Endothelial cell of umbilical vein (primary cell): ENCODE data around the gene BIK. TPM values are rescaled to one million over a fixed set of nuclear protein-coding genes. Genes with fewer than 3 reads are reported as not detected.
A peak's percentile ranks its signal among the peaks of the same experiment; 100 is the strongest.

Experiments used
- BruUV-seq: library from RNA; stranded (reverse); fragments of 400-500 nt; replicated peaks from 2 replicates; lab custom pipeline; 2021; lab: Mats Ljungman, UMichigan
- CTCF ChIA-PET: fragments of 300-600, 350-600 bp; sonication (Branson Sonifier 250); formaldehyde crosslinking; loops from one replicate; lab custom pipeline; 2021; ENCODE audit warnings: antibody characterized with exemption, inconsistent platforms; lab: Charles Lee
- POLR2A ChIA-PET: fragments of 300-600, 350-600 bp; sonication (Branson Sonifier 250); formaldehyde crosslinking; loops from one replicate; lab custom pipeline; 2021; ENCODE audit warnings: antibody characterized with exemption, inconsistent platforms; lab: Charles Lee
- DNase-seq: peaks from one replicate; pipeline ENCODE4 v3.0.0-alpha.2; 2011; ENCODE audit warnings: low read depth, low spot score
- FAIRE-seq: peaks from 2 replicates; lab custom pipeline; 2011; peaks lifted over from hg19 to GRCh38; lab: Jason Lieb, UNC
- H2AFZ ChIP-seq: 2 replicates; pipeline ENCODE4 v1.6.0; 2012; ENCODE audit warnings: low read depth, low read length, control low read depth, inconsistent platforms
- H3K27ac ChIP-seq: 2 replicates; pipeline ENCODE4 v1.5.1; 2011; ENCODE audit warnings: low read depth, mild to moderate bottlenecking, control low read depth, low read length, moderate library complexity; ENCODE audit not compliant: insufficient read depth
- H3K27me3 ChIP-seq, 2 experiments: 2 replicates each; pipeline versions ENCODE4 v1.6.0 to v1.6.1; 2011; ENCODE audit warnings: low read length in 2 of 2, mixed read lengths in 1 of 2; ENCODE audit not compliant: control insufficient read depth in 2 of 2, insufficient read depth in 2 of 2
- H3K36me3 ChIP-seq, 2 experiments: 2 replicates in 1 of 2; 3 replicates in 1 of 2; pipeline ENCODE4 v1.5.1; 2011; ENCODE audit warnings: low read length in 2 of 2, mild to moderate bottlenecking in 1 of 2, moderate library complexity in 1 of 2; ENCODE audit not compliant: control insufficient read depth in 2 of 2, insufficient read depth in 2 of 2; ENCODE audit errors: extremely low read depth in 1 of 2
- H3K4me1 ChIP-seq: 3 replicates; pipeline ENCODE4 v1.5.1; 2011; ENCODE audit warnings: mild to moderate bottlenecking, low read length; ENCODE audit not compliant: control insufficient read depth, insufficient read depth; ENCODE audit errors: extremely low read depth
- H3K4me2 ChIP-seq: 2 replicates; pipeline ENCODE4 v1.6.1; 2011; ENCODE audit warnings: low read length, control low read depth, mixed read lengths; ENCODE audit not compliant: insufficient read depth
- H3K4me3 ChIP-seq, 3 experiments: fragments of 200-600 bp in 1 of 3; sonication (generic), shearing (Covaris generic) in 1 of 3; replicated peaks in 1 of 3; 2 replicates each; pipeline ENCODE4 v1.5.1; 2011 to 2016; ENCODE audit warnings: control low read depth in 3 of 3, low read length in 3 of 3, mild to moderate bottlenecking in 2 of 3, inconsistent platforms in 1 of 3, low read depth in 1 of 3, moderate library complexity in 1 of 3; ENCODE audit not compliant: insufficient read depth in 1 of 3
- H3K79me2 ChIP-seq: 2 replicates; pipeline ENCODE4 v1.6.0; 2012; ENCODE audit warnings: low read length, inconsistent platforms; ENCODE audit not compliant: control insufficient read depth, insufficient read depth
- H3K9ac ChIP-seq: replicated peaks from 2 replicates; pipeline ENCODE3; 2011; ENCODE audit warnings: low read length, control low read depth; ENCODE audit not compliant: insufficient read depth; ENCODE audit errors: extremely low read depth
- H3K9me1 ChIP-seq: replicated peaks from 3 replicates; pipeline ENCODE4 v1.6.0; 2011; ENCODE audit warnings: mild to moderate bottlenecking, low read length; ENCODE audit not compliant: control insufficient read depth, insufficient read depth; ENCODE audit errors: extremely low read depth
- H3K9me3 ChIP-seq: replicated peaks from 2 replicates; pipeline ENCODE4 v1.5.1; 2012; ENCODE audit warnings: low read length, inconsistent platforms; ENCODE audit not compliant: control insufficient read depth, insufficient read depth
- H4K20me1 ChIP-seq: replicated peaks from 2 replicates; pipeline ENCODE3; 2011; ENCODE audit warnings: mild to moderate bottlenecking, low read length; ENCODE audit not compliant: control insufficient read depth, insufficient read depth; ENCODE audit errors: extremely low read depth
- CTCF ChIP-seq, 2 donors: IDR thresholded peaks; 1 replicate in 1 of 2; 2 replicates in 1 of 2; pipeline ENCODE4 v1.5.1; 2011; ENCODE audit warnings: low read length in 2 of 2, mild to moderate bottlenecking in 2 of 2, moderate library complexity in 2 of 2, control low read depth in 1 of 2, inconsistent platforms in 1 of 2, low read depth in 1 of 2; ENCODE audit not compliant: insufficient read depth in 1 of 2; ENCODE audit errors: extremely low read depth in 1 of 2
- EZH2 ChIP-seq: IDR thresholded peaks from 2 replicates; pipeline ENCODE4 v1.6.1; 2012; ENCODE audit warnings: borderline replicate concordance, low read depth, mild to moderate bottlenecking, moderate library complexity, low read length, inconsistent platforms; ENCODE audit not compliant: severe bottlenecking
- FOS ChIP-seq: IDR thresholded peaks from 2 replicates; pipeline ENCODE4 v1.6.1; 2011; ENCODE audit warnings: mild to moderate bottlenecking, low read length, moderate library complexity, borderline replicate concordance; ENCODE audit not compliant: insufficient read depth
- GATA2 ChIP-seq: IDR thresholded peaks from 2 replicates; pipeline ENCODE4 v1.7.0; 2011; ENCODE audit warnings: low read depth, mild to moderate bottlenecking, moderate library complexity, mixed read lengths, low read length; ENCODE audit not compliant: insufficient read length, insufficient read depth
- JUN ChIP-seq: IDR thresholded peaks from 2 replicates; pipeline ENCODE4 v1.6.1; 2011; ENCODE audit warnings: borderline replicate concordance, low read depth; ENCODE audit not compliant: insufficient read length, insufficient read depth
- MAX ChIP-seq: IDR thresholded peaks from 2 replicates; pipeline ENCODE4 v1.6.1; 2011; ENCODE audit not compliant: insufficient read depth, insufficient read length
- MYC ChIP-seq: IDR thresholded peaks from one replicate; pipeline ENCODE4 v1.6.1; 2011; ENCODE audit warnings: mild to moderate bottlenecking, low read depth, low read length
- POLR2A ChIP-seq: IDR thresholded peaks from 2 replicates; pipeline ENCODE4 v1.6.1; 2012; ENCODE audit warnings: low read depth, mild to moderate bottlenecking, control low read depth, low read length
- POLR2AphosphoS5 ChIP-seq: IDR thresholded peaks from 2 replicates; pipeline ENCODE4 v1.6.1; 2012; ENCODE audit warnings: low read depth, mild to moderate bottlenecking, control low read depth, low read length, moderate library complexity; ENCODE audit not compliant: insufficient read depth
- dilution Hi-C: fragments of 300-500 bp; cut with MboI; formaldehyde crosslinking; loops from one replicate; pipeline ENCODE4 v1.15.0; 2019; ENCODE audit warnings: low sequenced_read_pairs; ENCODE audit not compliant: extremely low pct_ligation_motif_present
- intact Hi-C: fragments of 100-400 bp; cut with micrococcal nuclease; formaldehyde crosslinking; loops from one replicate; pipeline ENCODE4 v1.10.0; 2022
- polyA plus RNA-seq, 4 experiments: library from polyadenylated mRNA; depleted of rRNA in 3 of 4; stranded (reverse) in 3 of 4; unstranded in 1 of 4; fragments of >200 nt; gene quantifications; 2 replicates each; pipeline versions ENCODE4 v1.2.1 to v1.2.3, GENCODE V29; 2011 to 2012; ENCODE audit warnings: missing spikeins in 1 of 4
- total RNA-seq: library from RNA; stranded (reverse); gene quantifications from 2 replicates; pipeline ENCODE4 v1.2.3, GENCODE V29; 2021

BIK gene
- total and polyA plus RNA-seq, 2 donors (not counting 3 experiments of a cell fraction or from before 2014, with no cell fraction given), result 0.49 to 0.95 TPM

- Histone ChIP-seq H3K27ac (peak overlapping the region; percentile 39), H3K27me3 (no peaks in the 10 kb centered on the region), H3K9me3 (no peaks in the 10 kb centered on the region), H3K9me1 (no peaks in the 10 kb centered on the region), H2AFZ (peak overlapping the region; percentile 8), H3K4me3 (peak overlapping the region; percentile 52 to 77 (median 65)), H3K4me1 (peaks cover 3% of the 10 kb centered on the region), H3K4me2 (peak overlapping the region; percentile 74), H3K9ac (peak overlapping the region; percentile 72), H4K20me1 (no peaks in the 10 kb centered on the region), H3K79me2 (peaks cover 55% of the 10 kb centered on the region), H3K36me3 (peaks cover 0 to 5% of the 10 kb centered on the region in 2 experiments)
- peak; percentile 87 for FAIRE-seq
- POLR2A ChIA-PET, result no interaction called here
- peak; percentile 67 for DNase-seq
- intact Hi-C loops, result loop anchor here (2.0 kb wide), 1 partner anchor 34 kb away; the partner anchor contains the start of gene TTLL12
- no TSS peak for BruUV-seq
- CTCF ChIA-PET, result interaction anchor here (0.7 to 1.2 kb wide), 3 partner anchors 21 to 42 kb away, joined by 3 to 4 read pairs (median 4); partner anchors contain the start of gene BIK
- TF ChIP-seq MAX, result no peak
- no peak for TF ChIP-seq JUN
- no peak for TF ChIP-seq FOS
- peak; percentile 56 for TF ChIP-seq POLR2A
- TF ChIP-seq EZH2, result no peak
- peak; percentile 40 for TF ChIP-seq MYC
- TF ChIP-seq POLR2AphosphoS5, result peak; percentile 25
- dilution Hi-C loops, result no loop called here
Observed at GRCh38 chr22:43152357-43153071, 42.0 kb downstream of the BIK start.

GRCh38 chr22:43153899-43154298 is 43.3 kb downstream of the BIK start:
- no peaks in the 10 kb centered on the region for H3K9me1 ChIP-seq
- H3K27ac ChIP-seq, result no peak overlapping the region
- DNase-seq (no peak), FAIRE-seq (no peak)
- peaks cover 0 to 7% of the 10 kb centered on the region in 2 experiments for H3K36me3 ChIP-seq
- H2AFZ ChIP-seq, result no peak overlapping the region
- dilution Hi-C loops, result no loop called here
- H3K4me2 ChIP-seq, result no peak overlapping the region
- BruUV-seq, result no TSS peak
- H3K79me2 ChIP-seq, result peaks cover 64% of the 10 kb centered on the region
- no peak for TF ChIP-seq JUN
- TF ChIP-seq GATA2, result no peak
- TF ChIP-seq MAX, result no peak
- no peak for TF ChIP-seq FOS
- TF ChIP-seq EZH2, result no peak
- TF ChIP-seq MYC, result no peak
- no peak for TF ChIP-seq POLR2AphosphoS5
- TF ChIP-seq CTCF (IDR thresholded peaks at IDR 0.05; ENCODE audit: extremely low read depth in 1 of 2, insufficient read depth in 1 of 2, low read depth in 1 of 2, low read length in 2 of 2), result no peak
- no peak for TF ChIP-seq POLR2A
- no peaks in the 10 kb centered on the region for H3K27me3 ChIP-seq
- no peak overlapping the region for H3K9ac ChIP-seq
- no peak overlapping the region for H3K4me3 ChIP-seq
- no peaks in the 10 kb centered on the region for H3K9me3 ChIP-seq
- peaks cover 3% of the 10 kb centered on the region for H3K4me1 ChIP-seq
- H4K20me1 ChIP-seq, result no peaks in the 10 kb centered on the region
- ChIA-PET CTCF (no interaction called here), POLR2A (interaction anchor here (0.6 kb wide), 1 partner anchor 15 kb away, joined by 7 read pairs; no protein-coding TSS in a partner anchor)
- intact Hi-C loops, result loop anchor here (2.0 kb wide), 1 partner anchor 33 kb away; the partner anchor contains the start of gene TTLL12
